Measurements from ENCODE around the gene PAPOLB.

Gene PAPOLB

GRCh38 chr7:4820405-4820966 is 41.3 kb downstream of the PAPOLB start:
- no peak overlapping the region for H3K4me3 ChIP-seq (ENCODE audit: low read depth, low read length)
- TF ChIP-seq CTCF (IDR thresholded peaks at IDR 0.05; ENCODE audit: low read depth, low read length), result no peak

DNA sequence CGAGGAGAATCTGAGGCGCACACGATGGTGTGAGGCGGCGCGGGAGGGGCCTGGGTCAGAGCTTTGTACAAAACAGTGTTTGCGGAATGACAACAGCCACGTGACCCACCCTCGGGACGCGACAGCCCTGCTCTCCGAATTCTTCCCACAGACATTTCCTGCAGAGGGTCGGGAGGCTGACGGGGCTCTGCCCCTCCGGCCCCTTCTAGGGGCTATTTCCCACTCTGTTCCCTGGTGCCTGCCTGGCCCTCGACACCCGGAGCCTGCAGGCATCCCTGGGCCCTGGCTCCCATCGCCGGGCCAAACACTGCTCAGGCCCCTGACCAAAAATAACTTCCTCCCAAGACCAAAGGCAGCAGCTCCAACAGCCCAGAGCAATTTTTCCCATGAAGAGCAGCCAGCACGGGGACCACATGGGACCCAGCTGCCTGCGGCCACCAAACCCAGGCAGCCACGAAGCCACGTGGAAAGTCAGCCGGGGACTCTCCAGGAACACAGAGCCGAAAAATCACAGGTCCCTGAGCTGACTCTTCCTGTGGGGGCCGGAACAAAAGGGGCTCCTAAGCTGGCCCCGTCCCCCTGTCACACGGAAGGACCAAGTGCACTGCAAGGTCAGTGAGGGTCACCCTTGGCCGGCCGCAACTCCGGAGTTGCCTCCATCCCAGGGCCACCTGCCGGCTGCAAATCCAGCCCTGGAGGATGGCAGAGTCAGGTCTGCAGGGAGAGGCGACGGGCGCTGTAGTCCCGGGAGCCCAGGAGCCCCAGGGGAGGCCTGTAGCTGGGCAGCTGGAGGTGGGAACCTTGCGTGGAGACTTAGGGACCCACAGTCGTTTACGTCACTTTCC is 42.0 kb downstream of the PAPOLB start:
- TF ChIP-seq CTCF (IDR thresholded peaks at IDR 0.05; ENCODE audit: low read depth, low read length), result no peak
- no peak overlapping the region for H3K4me3 ChIP-seq (ENCODE audit: low read depth, low read length)

- no peak for TF ChIP-seq CTCF (IDR thresholded peaks at IDR 0.05; ENCODE audit: low read depth, low read length)
- no peak overlapping the region for H3K4me3 ChIP-seq (ENCODE audit: low read depth, low read length)
Measured at GRCh38 chr7:4818000-4818794, 43.6 kb downstream of the PAPOLB start.

GRCh38 chr7:4817178-4817901 is 44.5 kb downstream of the PAPOLB start:
- no peak for TF ChIP-seq CTCF (IDR thresholded peaks at IDR 0.05; ENCODE audit: low read depth, low read length)
- no peak overlapping the region for H3K4me3 ChIP-seq (ENCODE audit: low read depth, low read length)

- no peak for TF ChIP-seq CTCF (IDR thresholded peaks at IDR 0.05; ENCODE audit: low read depth, low read length)
- H3K4me3 ChIP-seq (ENCODE audit: low read depth, low read length), result no peak overlapping the region
Measured at GRCh38 chr7:4816419-4817080, 45.3 kb downstream of the PAPOLB start.

- no peak overlapping the region for H3K4me3 ChIP-seq (ENCODE audit: low read depth, low read length)
- no peak for TF ChIP-seq CTCF (IDR thresholded peaks at IDR 0.05; ENCODE audit: low read depth, low read length)
Measured at GRCh38 chr7:4815609-4816418, 46.0 kb downstream of the PAPOLB start.
